NCI-H1048 (cell line): ENCODE data around the gene TBX19.
A peak's percentile ranks its signal among the peaks of the same experiment; 100 is the strongest.
"Not testable (repeated sequence)": the region's sequence is repeated elsewhere in the genome, so short reads cannot be mapped to it uniquely, and the experiment has no call there.

ENCODE experiments used
- DNase-seq: peaks from one replicate; lab custom pipeline; 2025; lab: John Stamatoyannopoulos, UW

TBX19 gene

DNA sequence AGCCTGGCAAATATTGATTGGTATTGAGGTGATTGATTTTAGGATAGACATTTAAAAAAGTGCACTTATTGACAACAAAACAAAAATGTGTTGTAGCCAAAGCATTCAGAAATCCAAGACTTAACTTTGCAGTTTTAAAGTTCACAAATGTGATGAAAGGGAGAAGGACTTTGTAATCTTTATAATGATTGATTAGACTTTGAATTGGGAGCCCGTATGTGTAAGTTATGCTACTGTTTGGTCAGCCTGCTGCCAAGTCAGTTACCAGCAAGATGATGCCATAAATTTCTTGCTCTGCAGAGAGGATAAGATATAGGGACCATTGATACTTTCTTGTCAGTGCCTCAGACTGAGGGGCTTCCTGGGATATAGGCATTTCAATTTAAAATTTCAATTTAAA is 39.5 kb downstream of the TBX19 start:
- no peak for DNase-seq

DNA sequence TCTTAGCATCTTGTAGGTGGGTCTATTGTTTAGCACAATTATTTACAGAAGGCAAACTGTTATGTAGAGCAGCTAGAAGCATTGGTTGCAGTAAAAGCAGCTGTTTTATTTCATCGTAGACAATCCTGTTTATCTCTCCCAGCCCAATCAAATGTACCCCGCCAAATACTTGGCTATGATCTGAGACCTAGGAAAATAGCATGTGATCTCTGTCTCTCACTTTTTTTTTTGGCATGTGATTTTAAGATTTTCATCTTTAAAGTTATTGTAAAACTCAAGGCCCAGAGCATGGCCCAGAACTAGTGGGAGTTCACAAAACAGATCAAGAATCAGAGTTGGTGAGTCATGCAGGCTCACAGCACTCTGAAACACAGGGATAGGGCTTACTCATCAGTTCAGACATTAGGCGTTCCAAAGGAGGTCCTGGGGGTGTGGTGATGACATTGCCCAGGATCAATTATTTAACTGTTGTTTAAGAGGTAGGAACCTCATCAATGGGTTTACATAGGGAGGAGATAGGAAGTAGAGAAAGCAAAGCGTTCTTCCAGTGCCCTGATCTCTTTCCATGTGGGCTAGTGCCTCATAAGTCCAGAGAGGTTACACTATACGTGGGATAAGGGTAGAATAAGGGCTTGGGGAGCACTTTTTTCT is 40.2 kb downstream of the TBX19 start:
- no peak for DNase-seq

DNA sequence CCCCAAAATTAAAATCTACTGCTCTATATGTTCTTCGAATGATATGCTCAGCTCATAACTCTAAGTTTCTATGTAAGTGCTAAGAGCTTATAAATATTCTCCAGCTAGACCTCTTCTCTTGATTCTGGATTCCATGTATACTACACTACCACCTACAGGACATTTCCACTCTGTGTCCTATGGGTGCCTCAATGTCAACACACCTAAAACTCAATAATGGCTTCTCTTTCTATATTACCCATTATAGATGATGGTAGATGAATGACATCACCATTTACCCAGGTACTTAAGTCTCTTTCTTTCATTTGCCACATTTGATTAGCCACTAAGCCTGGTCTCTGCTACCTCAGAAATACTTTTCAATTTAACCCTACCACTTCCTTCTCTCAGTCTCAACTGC is 41.3 kb downstream of the TBX19 start:
- no peak for DNase-seq

DNA sequence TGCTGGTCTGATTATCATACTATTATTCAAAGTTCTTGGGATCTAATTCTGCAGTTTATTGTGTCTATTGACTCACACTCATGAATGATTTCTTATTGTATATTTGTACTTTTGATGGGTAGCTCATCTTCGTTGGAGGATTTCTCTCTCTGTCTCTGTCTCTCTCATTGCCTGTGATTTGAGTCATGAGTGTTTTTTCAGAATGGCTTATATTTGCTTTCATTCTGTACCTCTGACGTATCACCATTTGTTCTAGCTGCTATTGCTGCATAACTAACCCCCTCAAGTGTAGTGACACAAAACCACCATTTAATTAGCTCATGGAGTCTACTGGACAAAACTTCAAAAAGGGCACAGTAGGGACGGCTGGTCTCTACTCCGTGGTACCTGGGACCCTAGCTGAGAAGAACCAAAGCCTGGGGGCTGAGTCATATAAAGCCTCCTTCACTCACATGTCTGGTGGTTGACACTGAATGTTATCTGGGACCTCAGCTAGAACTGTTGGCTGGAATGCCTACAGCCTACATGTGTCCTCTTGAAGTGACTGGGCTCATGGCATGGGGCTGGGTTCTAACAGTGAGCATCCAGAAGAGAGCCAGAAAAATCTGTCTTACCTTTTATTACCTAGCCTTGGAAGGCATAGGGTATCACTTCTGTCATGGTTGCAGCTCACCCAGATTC is 44.2 kb downstream of the TBX19 start:
- no peak for DNase-seq

DNA sequence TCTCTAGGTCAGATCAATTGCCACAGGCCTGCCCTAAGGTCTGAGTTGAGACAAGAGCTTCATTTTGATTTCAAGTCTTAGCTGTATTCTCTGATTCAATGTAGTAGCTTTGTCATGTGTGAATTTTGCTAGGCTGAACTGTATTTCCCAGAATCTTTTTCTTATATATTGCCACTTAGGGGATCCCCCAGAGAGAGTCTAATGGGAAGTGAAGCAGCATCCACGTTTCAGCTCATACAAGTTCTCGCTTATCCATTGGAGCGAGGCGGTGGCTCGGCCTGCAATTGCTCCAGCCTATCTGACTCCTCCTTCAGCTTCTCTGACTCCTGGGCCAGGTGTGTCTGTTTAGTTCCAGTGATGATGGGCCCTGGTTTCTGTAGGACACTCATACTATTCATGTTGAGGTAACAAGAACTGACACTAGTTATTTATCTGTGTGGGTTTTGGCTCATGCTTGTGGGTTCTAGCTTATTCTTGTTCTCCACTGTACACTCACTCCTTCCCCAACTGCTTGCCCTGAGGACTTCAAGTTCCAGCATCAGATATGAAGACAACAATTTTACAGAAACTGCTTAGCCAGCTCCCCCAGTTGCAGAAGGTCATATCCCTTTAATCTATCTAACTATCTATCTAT is 48.2 kb downstream of the TBX19 start:
- DNase-seq, result no peak

DNA sequence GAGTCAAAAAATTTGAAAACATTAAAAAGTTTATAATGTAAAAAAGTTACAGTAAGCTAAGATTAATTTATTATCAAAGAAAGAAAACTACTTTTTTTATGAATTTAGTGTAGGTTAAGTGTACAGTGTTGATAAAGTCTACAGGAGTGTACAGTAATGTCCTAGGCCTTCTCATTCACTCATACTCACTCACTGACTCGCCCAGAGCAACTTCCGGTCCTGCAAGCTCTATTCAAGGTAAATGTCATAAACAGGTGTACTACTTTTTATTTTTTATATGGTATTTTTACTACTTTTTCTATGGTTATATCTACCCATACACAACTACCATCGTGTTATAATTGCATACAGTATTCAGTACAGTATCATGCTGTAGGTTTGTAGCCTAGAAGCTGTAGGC is 49.6 kb downstream of the TBX19 start:
- no peak for DNase-seq

DNA sequence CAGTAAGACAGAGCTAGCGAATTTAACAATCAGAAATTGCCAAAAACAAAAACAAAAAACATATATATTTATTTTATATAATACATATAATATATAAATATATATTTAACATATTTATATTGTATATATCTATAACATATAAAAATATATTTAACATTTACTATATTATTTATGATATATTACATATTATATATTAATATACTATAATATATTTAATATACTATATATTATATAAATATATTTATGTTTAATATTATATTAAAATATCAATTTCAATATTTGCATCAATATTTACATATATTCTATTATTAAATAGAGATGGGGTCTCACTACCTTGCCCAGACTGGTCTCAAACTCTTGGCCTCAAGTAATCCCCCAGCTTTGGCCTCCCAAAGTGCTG is 50.9 kb downstream of the TBX19 start:
- no peak for DNase-seq

DNA sequence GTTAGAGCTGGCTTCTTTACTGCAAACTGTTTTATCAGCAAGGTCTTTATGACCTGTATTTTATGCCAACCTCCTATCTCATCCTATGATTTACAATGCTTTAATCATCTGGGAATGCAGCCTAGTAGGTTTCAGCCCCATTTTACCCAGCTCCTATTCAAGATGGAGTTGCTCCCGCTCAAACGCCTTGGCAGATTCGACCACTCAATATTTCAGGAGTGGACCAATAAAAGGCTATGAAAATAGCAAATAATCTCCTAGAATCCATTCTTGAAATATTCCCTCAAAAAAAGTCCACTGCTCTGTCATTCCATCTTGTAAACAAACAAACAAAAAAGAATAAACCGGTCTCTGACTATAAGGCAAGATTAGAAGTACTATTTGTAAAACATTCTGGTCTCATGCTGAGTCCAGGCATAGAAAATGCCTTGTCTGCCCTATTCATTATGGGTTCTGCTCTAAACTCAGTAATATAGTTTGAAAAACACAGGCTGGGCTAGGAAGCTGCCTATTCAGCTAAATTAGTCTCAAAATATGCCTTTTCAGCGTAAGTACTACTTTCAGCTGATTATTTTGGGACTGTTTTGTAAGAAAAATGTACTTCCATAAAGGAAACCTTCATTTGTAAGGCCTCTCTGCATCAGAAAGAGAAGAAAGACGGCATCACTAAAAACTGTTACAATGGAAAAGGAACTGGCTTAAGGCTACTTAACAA is 53.0 kb downstream of the TBX19 start:
- DNase-seq, result no peak

DNA sequence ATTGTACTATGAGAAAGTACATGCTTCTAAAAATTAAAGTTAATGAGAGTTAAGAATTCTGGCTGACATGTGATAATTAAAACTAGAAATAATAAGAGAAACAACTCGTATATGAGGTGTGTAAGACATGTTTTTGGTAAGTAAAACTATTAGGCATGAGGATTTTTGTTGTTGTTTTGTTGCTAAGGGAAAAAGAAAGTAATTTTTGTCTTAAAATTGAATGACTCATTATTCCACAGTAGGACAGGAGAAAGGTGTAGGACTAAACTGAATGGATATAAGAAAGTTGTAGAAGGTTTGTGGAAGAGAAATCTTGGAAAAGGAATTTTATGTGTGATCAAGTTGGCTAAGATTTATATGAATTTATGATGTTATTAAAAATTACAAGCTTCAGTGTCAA is 54.8 kb downstream of the TBX19 start:
- no peak for DNase-seq

DNA sequence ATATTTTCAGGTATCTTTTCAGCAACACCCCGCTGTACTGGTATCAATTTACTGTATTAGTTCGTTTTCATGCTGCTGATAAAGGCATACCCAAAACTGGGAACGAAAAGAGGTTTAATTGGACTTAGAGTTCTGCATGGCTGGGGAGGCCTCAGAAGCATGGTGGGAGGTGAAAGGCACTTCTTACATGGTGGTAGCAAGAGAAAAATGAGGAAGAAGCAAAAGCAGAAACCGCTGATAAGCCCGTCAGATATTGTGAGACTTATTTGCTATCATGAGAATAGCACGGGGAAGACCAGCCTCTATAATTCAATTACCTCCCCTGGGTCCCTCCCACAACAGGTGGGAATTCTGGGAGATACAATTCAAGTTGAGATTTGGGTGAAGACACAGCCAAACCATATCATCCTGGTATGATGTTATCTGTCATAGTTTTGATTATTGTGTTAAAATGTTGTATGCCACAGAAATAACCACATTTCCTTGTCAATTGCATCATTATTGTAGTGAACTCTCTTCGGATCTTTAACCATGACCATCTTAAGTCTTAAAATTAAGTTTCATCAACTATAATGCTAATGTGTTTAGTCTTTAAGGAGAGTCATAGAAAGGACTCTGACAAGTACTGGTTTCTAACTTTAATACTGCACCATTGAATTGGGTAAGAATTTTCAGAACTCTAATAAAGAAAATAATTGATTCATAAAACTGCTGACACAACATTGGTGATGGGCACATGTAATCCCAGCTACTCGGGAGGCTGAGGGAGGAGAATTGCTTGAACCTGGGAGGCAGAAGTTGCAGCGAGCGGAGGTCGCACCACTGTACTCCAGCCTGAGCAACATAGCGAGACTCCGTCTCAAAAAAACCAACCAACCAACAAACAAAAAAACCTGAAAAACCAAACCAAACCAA is 58.2 kb downstream of the TBX19 start:
- no peak for DNase-seq

DNA sequence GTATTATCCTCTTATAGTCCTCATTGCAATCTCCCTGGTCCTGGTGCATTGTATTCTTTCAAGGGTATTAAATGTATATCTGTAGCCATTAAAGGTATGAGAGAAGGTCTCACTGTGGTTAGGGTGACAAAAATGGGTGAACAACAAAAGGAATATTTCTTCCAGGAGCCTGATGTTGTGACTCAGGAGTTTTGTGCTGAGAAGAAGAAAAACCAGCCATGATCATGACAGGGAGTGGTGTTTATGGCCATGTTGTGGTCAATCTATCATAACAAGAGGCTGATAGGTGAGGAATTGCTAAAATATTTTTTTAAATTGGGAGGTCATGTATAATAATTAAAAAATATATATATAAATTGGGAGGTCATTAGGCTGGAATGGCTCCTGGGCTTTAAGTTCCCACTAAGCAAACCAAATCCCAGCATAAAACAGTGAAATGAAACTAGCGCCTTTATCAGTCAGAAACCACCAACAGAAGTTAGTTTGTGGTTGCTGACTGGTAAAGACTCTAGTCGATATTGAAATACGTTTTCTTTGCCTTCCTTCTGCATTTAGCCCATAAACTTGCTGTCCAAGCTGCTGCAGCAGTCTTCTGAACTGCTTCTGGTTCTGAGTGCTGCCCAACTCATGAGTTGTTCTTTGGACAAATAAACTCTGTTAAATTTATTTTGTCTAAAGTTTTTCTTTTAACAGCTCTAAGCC is 60.3 kb downstream of the TBX19 start:
- DNase-seq, result no peak

DNA sequence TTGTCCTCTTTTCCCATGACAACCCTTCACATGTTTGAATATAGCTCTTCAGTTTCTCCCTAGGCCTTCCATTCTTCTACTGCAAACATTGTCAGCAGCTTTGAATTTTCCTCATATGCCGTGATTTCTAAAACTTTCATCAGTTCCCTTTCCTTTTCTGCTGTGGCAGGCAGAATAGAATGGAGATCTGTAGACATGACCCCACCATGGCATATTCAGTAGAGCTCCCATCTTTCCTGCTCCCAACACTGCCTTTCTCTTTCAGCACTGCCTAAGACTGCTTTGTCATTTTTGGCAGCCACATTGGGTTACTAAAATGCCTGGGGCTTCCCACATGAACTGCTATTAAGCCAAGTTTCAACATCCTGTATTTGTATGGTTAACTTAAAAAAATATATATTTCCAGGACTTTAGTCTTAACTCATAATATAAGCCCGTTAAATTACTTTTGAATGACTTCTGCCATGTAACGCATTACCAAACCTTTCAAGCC is 60.9 kb downstream of the TBX19 start:
- DNase-seq, result no peak

DNA sequence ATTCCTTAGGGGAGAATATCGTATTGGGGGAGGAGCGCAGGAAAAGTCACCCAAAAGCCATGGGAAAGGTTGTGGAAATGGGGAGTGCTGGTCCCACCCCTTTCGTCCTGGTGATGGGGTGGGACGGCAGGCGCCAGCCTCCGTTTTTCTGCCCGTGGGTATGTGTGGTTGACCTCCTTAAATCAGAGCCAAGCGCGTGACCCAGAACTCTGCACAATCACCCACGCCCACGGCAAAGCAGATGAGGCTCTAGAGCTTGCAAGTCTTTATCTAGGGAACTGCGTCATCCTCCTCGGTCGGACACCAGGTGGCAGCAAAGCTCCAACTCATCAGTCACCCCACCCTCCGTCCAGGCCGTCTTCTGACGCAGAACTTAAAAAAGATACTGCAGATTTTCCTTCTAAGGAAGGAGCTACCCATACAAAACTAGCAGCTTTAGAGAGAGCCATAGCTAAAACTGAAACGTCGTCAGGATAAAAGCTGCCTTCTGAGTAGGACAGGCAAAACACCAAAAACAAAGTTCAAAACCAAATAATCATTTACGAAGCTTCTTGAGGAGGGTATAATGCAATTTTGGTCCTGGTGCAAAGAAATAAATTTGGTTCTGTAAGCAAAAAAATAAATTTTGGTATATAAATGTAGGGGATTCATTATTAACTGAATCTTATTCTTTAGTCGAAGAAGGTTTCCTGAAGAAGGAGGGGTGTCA is 62.0 kb downstream of the TBX19 start:
- peak; percentile 73 for DNase-seq

DNA sequence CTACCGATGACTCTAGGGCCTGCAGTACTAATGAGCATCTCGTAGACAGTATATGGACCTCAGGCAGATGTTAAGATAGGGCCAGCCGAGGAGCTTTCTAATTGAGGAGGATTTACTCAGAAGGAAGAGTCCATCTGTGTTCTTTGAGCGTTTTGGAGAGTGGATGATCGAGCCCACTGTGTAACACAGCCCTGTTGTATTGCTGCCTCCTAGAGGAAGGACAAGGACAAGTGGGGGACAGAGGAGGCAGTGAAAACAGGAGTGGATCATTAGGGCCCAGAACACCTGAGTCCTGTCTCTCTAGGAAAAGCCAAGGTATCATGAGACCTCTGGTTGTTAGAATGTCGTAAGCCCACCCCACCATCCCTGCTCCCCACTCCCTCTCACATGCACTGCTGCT is 62.9 kb downstream of the TBX19 start:
- no peak for DNase-seq

DNA sequence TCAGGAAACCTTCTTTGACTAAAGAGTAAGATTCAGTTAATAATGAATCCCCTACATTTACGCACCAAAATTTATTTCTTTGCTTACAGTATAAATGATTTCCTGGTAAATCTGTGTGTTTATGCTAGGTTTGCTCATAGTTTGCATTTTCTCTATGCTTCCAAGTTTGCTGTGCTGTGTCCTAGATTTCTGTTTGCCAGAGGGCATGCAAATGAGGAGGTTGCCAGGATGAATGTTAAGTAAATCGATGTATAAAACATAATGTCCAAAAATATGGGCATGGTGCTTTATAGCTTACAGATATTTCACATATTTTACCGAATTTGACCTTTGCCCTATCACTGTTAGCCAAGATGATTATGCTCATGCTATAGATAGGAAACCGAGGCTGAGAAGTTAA is 63.8 kb downstream of the TBX19 start:
- no peak for DNase-seq

DNA sequence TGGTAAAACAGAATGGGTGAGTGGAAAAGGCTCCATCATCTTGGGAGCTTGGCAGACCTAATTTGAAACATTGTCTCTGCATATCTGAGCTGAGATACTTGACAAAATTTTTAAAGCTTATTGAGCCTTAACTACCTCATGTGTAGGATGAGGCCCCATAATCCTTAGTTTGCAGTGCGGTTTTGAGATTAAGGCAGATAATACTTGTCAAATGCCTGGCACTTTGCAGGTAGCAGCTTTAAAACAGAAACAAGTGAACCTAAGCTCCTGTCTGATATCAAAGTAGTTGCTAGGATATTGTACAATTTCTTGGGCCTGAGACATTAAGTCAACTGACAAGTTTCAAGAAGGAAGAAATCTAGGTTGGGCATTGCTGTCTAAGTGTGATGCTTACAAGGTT is 65.3 kb downstream of the TBX19 start:
- no peak for DNase-seq

DNA sequence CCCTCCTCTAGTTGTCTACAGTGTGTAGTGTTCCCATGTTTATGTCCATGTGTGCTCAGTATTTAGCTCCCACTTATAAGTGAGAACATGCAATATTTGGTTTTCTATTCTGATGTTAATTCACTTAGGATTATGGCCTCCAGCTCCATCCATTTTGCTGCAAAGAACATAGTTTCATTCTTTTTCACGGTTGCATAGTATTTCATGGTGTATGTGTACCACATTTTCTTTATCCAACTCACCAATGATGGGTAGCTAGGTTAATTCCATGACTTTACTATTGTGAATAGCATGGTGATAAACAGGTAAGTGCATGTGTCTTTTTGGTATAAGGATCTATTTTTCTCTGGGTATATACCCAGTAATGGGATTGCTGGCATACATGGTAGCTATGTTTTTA is 67.0 kb downstream of the TBX19 start:
- DNase-seq, result no peak

DNA sequence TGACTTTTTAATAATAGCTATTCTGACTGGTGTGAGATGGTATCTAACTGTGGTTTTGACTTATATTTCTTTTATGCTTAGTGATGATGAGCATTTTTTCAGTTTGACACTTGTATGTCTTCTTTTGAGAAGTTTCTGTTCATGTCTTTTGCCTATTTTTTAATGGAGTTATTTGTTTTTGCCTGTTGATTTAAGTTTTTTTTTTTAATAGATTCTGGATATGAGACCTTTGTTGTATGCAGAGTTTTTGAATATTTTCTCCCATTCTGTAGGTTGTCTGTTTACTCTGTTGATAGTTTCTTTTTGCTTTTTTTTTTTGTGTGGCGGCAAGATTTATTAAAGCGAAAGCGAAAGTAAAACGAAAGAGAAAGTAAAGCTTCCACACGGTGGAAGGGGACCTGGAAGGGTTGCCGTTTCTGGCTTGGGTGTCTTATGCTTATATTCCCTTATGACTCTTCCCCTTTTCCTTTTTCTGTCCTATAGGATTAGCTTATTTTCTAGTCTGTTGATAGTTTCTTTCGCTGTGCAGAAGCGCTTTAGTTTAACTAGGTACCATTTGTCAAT is 67.6 kb downstream of the TBX19 start:
- DNase-seq, result no peak

DNA sequence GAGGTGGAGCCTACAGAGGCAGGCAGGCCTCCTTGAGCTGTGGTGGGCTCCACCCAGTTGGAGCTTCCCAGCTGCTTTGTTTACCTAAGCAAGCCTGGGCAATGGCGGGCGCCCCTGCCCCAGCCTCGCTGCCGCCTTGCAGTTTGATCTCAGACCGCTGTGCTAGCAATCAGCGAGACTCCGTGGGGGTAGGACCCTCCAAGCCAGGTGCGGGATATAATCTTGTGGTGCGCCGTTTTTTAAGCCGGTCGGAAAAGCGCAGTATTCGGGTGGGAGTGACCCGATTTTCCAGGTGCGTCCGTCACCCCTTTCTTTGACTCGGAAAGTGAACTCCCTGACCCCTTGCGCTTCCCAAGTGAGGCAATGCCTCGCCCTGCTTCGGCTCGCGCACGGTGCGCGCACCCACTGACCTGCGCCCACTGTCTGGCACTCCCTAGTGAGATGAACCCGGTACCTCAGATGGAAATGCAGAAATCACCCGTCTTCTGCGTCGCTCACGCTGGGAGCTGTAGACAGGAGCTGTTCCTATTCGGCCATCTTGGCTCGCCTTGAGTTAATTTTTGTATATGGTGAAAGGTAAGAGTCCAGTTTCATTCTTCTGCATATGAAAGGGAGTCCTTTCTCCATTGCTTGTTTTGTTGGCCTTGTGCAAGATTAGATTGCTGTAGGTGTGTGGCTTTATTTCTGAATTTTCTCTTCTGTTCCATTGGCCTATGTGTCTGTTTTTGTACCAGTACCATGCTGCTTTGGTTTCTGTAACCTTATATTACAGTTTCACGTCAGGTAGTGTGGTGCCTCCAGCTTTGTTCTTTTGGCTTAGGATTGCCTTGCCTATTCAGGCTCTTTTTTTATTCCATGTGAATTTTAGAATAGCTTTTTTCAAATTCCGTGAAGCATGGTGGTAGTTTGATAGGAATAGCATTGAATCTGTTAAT is 73.9 kb downstream of the TBX19 start:
- DNase-seq, result not testable (repeated sequence)
